B cell (primary cell): ENCODE results near the gene SCFD2. TPM values are rescaled to one million over a fixed set of nuclear protein-coding genes. Genes with fewer than 3 reads are reported as not detected.

Source experiments
- ATAC-seq: fragments of 200-7000 bp; cut with Tn5 transposase; one replicate; pipeline ENCODE4 v1.10.0; 2021; ENCODE audit warnings: low read depth, mild to moderate bottlenecking, moderate number of reproducible peaks, moderate library complexity
- CTCF ChIA-PET: fragments of 350-600 bp; sonication (Branson Sonifier 250); formaldehyde crosslinking; loops from one replicate; lab custom pipeline; 2021; ENCODE audit warnings: antibody characterized with exemption, inconsistent platforms; lab: Charles Lee
- POLR2A ChIA-PET: fragments of 350-600 bp; sonication (Branson Sonifier 250); formaldehyde crosslinking; loops from one replicate; lab custom pipeline; 2021; ENCODE audit warnings: antibody characterized with exemption; lab: Charles Lee
- DNase-seq: peaks from one replicate; pipeline ENCODE4 v3.0.0; 2013
- H2AFZ ChIP-seq: 2 replicates; pipeline ENCODE4 v1.6.1; 2012; ENCODE audit warnings: mild to moderate bottlenecking, low read depth, low read length; ENCODE audit not compliant: insufficient read depth, poor library complexity, severe bottlenecking
- H3K27ac ChIP-seq, 2 donors: 1 replicate in 1 of 2; 2 replicates in 1 of 2; pipeline ENCODE4 v1.5.1; 2012 to 2013; ENCODE audit warnings: low read length in 2 of 2, mild to moderate bottlenecking in 2 of 2, moderate library complexity in 1 of 2
- H3K27me3 ChIP-seq, 4 experiments: fragments of 200-600 bp in 1 of 4; sonication (generic) in 1 of 4; replicated peaks in 1 of 4; 1 replicate in 2 of 4; 2 replicates in 2 of 4; pipeline versions ENCODE4 v1.6.1 to v1.7.0; 2013 to 2016; ENCODE audit warnings: low read length in 3 of 4, mild to moderate bottlenecking in 2 of 4, mixed read lengths in 1 of 4, moderate library complexity in 1 of 4; ENCODE audit not compliant: insufficient read depth in 4 of 4, control insufficient read depth in 3 of 4; ENCODE audit errors: control extremely low read depth in 1 of 4
- H3K36me3 ChIP-seq, 2 experiments: replicated peaks in 1 of 2; 1 replicate in 1 of 2; 2 replicates in 1 of 2; pipeline versions ENCODE4 v1.6.1 to v1.7.1; 2013; ENCODE audit warnings: low read length in 1 of 2; ENCODE audit not compliant: insufficient read depth in 2 of 2, control insufficient read depth in 1 of 2; ENCODE audit errors: control extremely low read depth in 1 of 2, extremely low read depth in 1 of 2
- H3K4me1 ChIP-seq, 2 donors: fragments of 200-600 bp in 1 of 2; sonication (generic) in 1 of 2; 1 replicate in 1 of 2; 2 replicates in 1 of 2; pipeline versions ENCODE4 v1.5.1 to v1.6.1; 2013 to 2017; ENCODE audit warnings: low read length in 2 of 2; ENCODE audit not compliant: control insufficient read depth in 2 of 2, insufficient read depth in 2 of 2
- H3K4me2 ChIP-seq: replicated peaks from 2 replicates; pipeline ENCODE3; 2012; ENCODE audit warnings: mild to moderate bottlenecking, low read depth, low read length; ENCODE audit not compliant: poor library complexity, severe bottlenecking
- H3K4me3 ChIP-seq, 5 experiments: fragments of 200-600 bp in 1 of 5; sonication (generic) in 1 of 5; 1 replicate in 3 of 5; 2 replicates in 2 of 5; pipeline versions ENCODE4 v1.5.1 to v1.7.0; 2011 to 2016; ENCODE audit warnings: low read length in 4 of 5, mild to moderate bottlenecking in 4 of 5, low read depth in 2 of 5, control low read depth in 1 of 5, moderate library complexity in 1 of 5; ENCODE audit not compliant: insufficient read depth in 1 of 5; ENCODE audit errors: control extremely low read depth in 1 of 5, extremely low read depth in 1 of 5
- H3K79me2 ChIP-seq: fragments of 200-600 bp; sonication (generic); one replicate; pipeline ENCODE4 v1.6.0; 2016; ENCODE audit warnings: low read length; ENCODE audit not compliant: control insufficient read depth, insufficient read depth
- H3K9ac ChIP-seq: fragments of 200-600 bp; sonication (generic); 2 replicates; pipeline ENCODE4 v1.6.1; 2017; ENCODE audit warnings: mild to moderate bottlenecking, low read length, moderate library complexity
- H3K9me3 ChIP-seq, 3 donors: one replicate each; pipeline versions ENCODE4 v1.6.1 to v1.7.1; 2013; ENCODE audit warnings: low read length in 2 of 3; ENCODE audit not compliant: control insufficient read depth in 2 of 3, insufficient read depth in 1 of 3; ENCODE audit errors: control extremely low read depth in 1 of 3
- H4K20me1 ChIP-seq: 2 replicates; pipeline ENCODE4 v1.6.0; 2012; ENCODE audit warnings: mild to moderate bottlenecking, low read length; ENCODE audit not compliant: insufficient read depth, control insufficient read depth, poor library complexity, severe bottlenecking
- H3K27ac Mint-ChIP-seq: one replicate; pipeline ENCODE4 v1.8.0; 2021; ENCODE audit warnings: mixed read lengths
- H3K27me3 Mint-ChIP-seq: one replicate; pipeline ENCODE4 v1.8.0; 2021; ENCODE audit warnings: mixed read lengths
- H3K4me1 Mint-ChIP-seq: one replicate; pipeline ENCODE4 v1.8.0; 2021; ENCODE audit warnings: mixed read lengths
- H3K4me3 Mint-ChIP-seq: one replicate; pipeline ENCODE4 v1.8.0; 2021; ENCODE audit warnings: mixed read lengths
- H3K9me3 Mint-ChIP-seq: one replicate; pipeline ENCODE4 v1.8.0; 2022; ENCODE audit warnings: mixed read lengths; ENCODE audit not compliant: insufficient read depth
- CTCF ChIP-seq: fragments of 200-600 bp; IDR thresholded peaks from one replicate; pipeline ENCODE4 v1.8.0; 2022; ENCODE audit warnings: antibody characterized with exemption, mild to moderate bottlenecking
- EZH2 ChIP-seq: IDR thresholded peaks from 2 replicates; pipeline ENCODE4 v1.6.1; 2012; ENCODE audit warnings: borderline replicate concordance, low read depth, mild to moderate bottlenecking, moderate library complexity, low read length; ENCODE audit not compliant: insufficient read depth, poor library complexity, severe bottlenecking
- WGBS: methylation state at CpG from one replicate; pipeline ENCODE4 v1.1.5; 2013; ENCODE audit warnings: missing lambda C conversion rate; ENCODE audit not compliant: insufficient coverage; 5-methylcytosine and 5-hydroxymethylcytosine counted together
- intact Hi-C: fragments of 100-400 bp; cut with micrococcal nuclease; formaldehyde crosslinking; loops from one replicate; pipeline ENCODE4 v1.10.0; 2022
- polyA plus RNA-seq: library from polyadenylated mRNA; depleted of rRNA; stranded (reverse); fragments of >200 nt; gene quantifications from 2 replicates; pipeline ENCODE4 v1.2.3, GENCODE V29; 2012
- total RNA-seq, 2 donors: library from RNA; stranded (reverse); fragments of 120-200 nt in 1 of 2; gene quantifications; 1 replicate in 1 of 2; 2 replicates in 1 of 2; pipeline versions ENCODE4 v1.2.3 to v1.2.4, GENCODE V29; 2013 to 2022

The SCFD2 gene
- total and polyA plus RNA-seq, 2 donors (not counting 1 experiment from before 2014, with no cell fraction given): 12.8 to 20.4 TPM

GRCh38 chr4:53128706-53129357, 237.0 kb downstream of the SCFD2 start:
- CTCF ChIA-PET: no interaction called here
- no peaks in the 10 kb centered on the region for H3K9me3 ChIP-seq
- POLR2A ChIA-PET: no interaction called here

DNA sequence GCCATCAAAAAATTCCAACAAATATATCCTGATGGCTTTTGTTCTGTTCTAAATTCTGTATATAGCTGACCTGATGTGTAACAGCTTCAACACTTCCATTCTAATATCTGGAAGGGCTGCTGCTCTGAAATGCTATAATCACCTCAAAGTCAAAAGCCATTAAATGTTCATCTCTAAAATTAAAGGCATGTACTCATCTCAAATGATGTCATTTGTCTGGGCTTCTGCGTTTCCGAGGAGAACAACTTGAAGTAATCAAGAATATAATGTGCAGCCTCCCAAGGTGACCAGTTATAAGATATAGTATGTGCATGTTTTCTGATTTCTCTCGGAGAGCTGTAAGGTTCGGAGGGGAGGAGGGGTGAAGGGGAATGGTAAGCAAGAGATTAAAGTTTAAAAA, 237.6 kb downstream of the SCFD2 start:
- TF ChIP-seq EZH2: no peak
- no peak for TF ChIP-seq CTCF
- Mint-ChIP-seq H3K4me1 (no peaks in the 10 kb centered on the region), H3K9me3 (no peaks in the 10 kb centered on the region), H3K27me3 (no peaks in the 10 kb centered on the region), H3K27ac (no peak overlapping the region), H3K4me3 (no peak overlapping the region)
- Histone ChIP-seq H3K36me3 (no peaks in the 10 kb centered on the region), H2AFZ (no peak overlapping the region), H3K4me3 (no peak overlapping the region), H3K4me2 (no peak overlapping the region), H3K4me1 (no peaks in the 10 kb centered on the region), H4K20me1 (no peaks in the 10 kb centered on the region), H3K27ac (no peak overlapping the region), H3K9ac (no peak overlapping the region), H3K79me2 (no peaks in the 10 kb centered on the region), H3K27me3 (no peaks in the 10 kb centered on the region), H3K9me3 (no peaks in the 10 kb centered on the region)
- no CpG with 5 or more reads among the region's 4 CpGs for whole genome bisulfite sequencing
- ATAC-seq: no peak
- ChIA-PET POLR2A (no interaction called here), CTCF (no interaction called here)
- no peak for DNase-seq
- intact Hi-C loops: no loop called here

More at GRCh38 chr4:53128706-53129357, 237.0 kb downstream of the SCFD2 start:
- Histone ChIP-seq H3K4me1 (no peaks in the 10 kb centered on the region), H3K36me3 (peaks cover 0 to 4% of the 10 kb centered on the region in 2 experiments), H3K4me3 (no peak overlapping the region), H3K4me2 (no peak overlapping the region), H4K20me1 (no peaks in the 10 kb centered on the region), H2AFZ (no peak overlapping the region), H3K9ac (no peak overlapping the region), H3K79me2 (no peaks in the 10 kb centered on the region), H3K27ac (no peak overlapping the region), H3K27me3 (no peaks in the 10 kb centered on the region)
- ATAC-seq: no peak
- TF ChIP-seq EZH2: no peak
- no peak for TF ChIP-seq CTCF
- H3K9me3 Mint-ChIP-seq: no peaks in the 10 kb centered on the region
- no peaks in the 10 kb centered on the region for H3K27me3 Mint-ChIP-seq
- no peak for DNase-seq
- intact Hi-C loops: no loop called here
- H3K27ac Mint-ChIP-seq: no peak overlapping the region
- H3K4me3 Mint-ChIP-seq: no peak overlapping the region
- H3K4me1 Mint-ChIP-seq: no peaks in the 10 kb centered on the region
- no CpG with 5 or more reads among the region's 2 CpGs for WGBS
